Activated T-cell treated with anti-CD3 and anti-CD28 coated beads for 4 hours (primary cell): ENCODE data around the gene BRD1.
A peak's percentile ranks its signal among the peaks of the same experiment; 100 is the strongest.

Experiments
- DNase-seq: peaks from one replicate; pipeline ENCODE4 v3.0.0-alpha.2; 2020

BRD1 gene

GRCh38 chr22:49827853-49828598 lies at the start of gene BRD1:
BRD1 (minus strand) TSS chr22:49827873; CDS start chr22:49824317, 3,556 bp downstream.
- peak; percentile 36 for DNase-seq

- DNase-seq, result no peak
These were observed 45.7 kb upstream of the BRD1 start for GRCh38 chr22:49873228-49873940.

GRCh38 chr22:49872347-49872746 lies 44.7 kb upstream of the BRD1 start:
- no peak for DNase-seq

GRCh38 chr22:49871482-49871881 lies 43.8 kb upstream of the BRD1 start:
- no peak for DNase-seq

- DNase-seq, result no peak
These were observed 42.4 kb upstream of the BRD1 start for GRCh38 chr22:49869845-49870712.

- DNase-seq, result no peak
These were observed 41.6 kb upstream of the BRD1 start for GRCh38 chr22:49869086-49869830.

GRCh38 chr22:49867303-49868265 lies 39.9 kb upstream of the BRD1 start:
- no peak for DNase-seq

GRCh38 chr22:49866646-49867045 lies 39.0 kb upstream of the BRD1 start:
- DNase-seq, result no peak

GRCh38 chr22:49866134-49866533 lies 38.5 kb upstream of the BRD1 start:
- DNase-seq, result no peak

GRCh38 chr22:49865156-49865555 lies 37.5 kb upstream of the BRD1 start:
- DNase-seq, result no peak

GRCh38 chr22:49863931-49864330 lies 36.3 kb upstream of the BRD1 start:
- no peak for DNase-seq

GRCh38 chr22:49862496-49862776 lies 34.8 kb upstream of the BRD1 start:
- no peak for DNase-seq

- no peak for DNase-seq
These were observed 34.2 kb upstream of the BRD1 start for GRCh38 chr22:49861642-49862495.

- no peak for DNase-seq
These were observed 31.2 kb upstream of the BRD1 start for GRCh38 chr22:49858827-49859226.

GRCh38 chr22:49856766-49857618 lies 29.3 kb upstream of the BRD1 start:
- DNase-seq, result no peak

- no peak for DNase-seq
These were observed 28.7 kb upstream of the BRD1 start for GRCh38 chr22:49856343-49856742.

GRCh38 chr22:49855251-49855911 lies 27.7 kb upstream of the BRD1 start:
- DNase-seq, result no peak

- no peak for DNase-seq
These were observed 26.5 kb upstream of the BRD1 start for GRCh38 chr22:49853981-49854831.
